Hepatocyte (in vitro differentiated cells): ENCODE measurements around the gene DNAJA4. TPM values are rescaled to one million over a fixed set of nuclear protein-coding genes. Genes with fewer than 3 reads are reported as not detected.

Experiments
- DNase-seq: peaks from one replicate; pipeline ENCODE4 v3.0.0-alpha.2; 2016; ENCODE audit warnings: low spot score
- H2AFZ ChIP-seq: fragments of 200-600 bp; sonication (generic); 2 replicates; pipeline ENCODE4 v1.6.0; 2016; ENCODE audit warnings: antibody characterized with exemption, mild to moderate bottlenecking
- H3K27ac ChIP-seq: fragments of 200-600 bp; sonication (generic); 2 replicates; pipeline ENCODE4 v1.5.1; 2016; ENCODE audit warnings: mild to moderate bottlenecking
- H3K27me3 ChIP-seq: fragments of 200-600 bp; sonication (generic); 2 replicates; pipeline ENCODE4 v1.6.1; 2016
- H3K36me3 ChIP-seq: fragments of 200-600 bp; sonication (generic); replicated peaks from 2 replicates; pipeline ENCODE4 v1.5.1; 2016; ENCODE audit warnings: low read depth; ENCODE audit not compliant: insufficient read depth
- H3K4me1 ChIP-seq: fragments of 200-600 bp; sonication (generic); 2 replicates; pipeline ENCODE4 v1.5.1; 2016; ENCODE audit warnings: mild to moderate bottlenecking, moderate library complexity; ENCODE audit not compliant: insufficient read depth
- H3K4me2 ChIP-seq: fragments of 200-600 bp; sonication (generic); 2 replicates; pipeline ENCODE4 v1.6.0; 2016
- H3K4me3 ChIP-seq: fragments of 200-600 bp; sonication (generic); 2 replicates; pipeline ENCODE4 v1.5.1; 2016; ENCODE audit warnings: mild to moderate bottlenecking
- H3K79me2 ChIP-seq: fragments of 200-600 bp; sonication (generic); 2 replicates; pipeline ENCODE4 v1.6.0; 2017; ENCODE audit warnings: mild to moderate bottlenecking
- H3K9me2 ChIP-seq: fragments of 200-600 bp; sonication (generic); replicated peaks from 2 replicates; pipeline ENCODE4 v1.6.0; 2017; ENCODE audit warnings: mild to moderate bottlenecking; ENCODE audit not compliant: insufficient read depth
- H3K9me3 ChIP-seq: fragments of 200-600 bp; sonication (generic); 2 replicates; pipeline ENCODE4 v1.5.1; 2016; ENCODE audit warnings: low read depth, mild to moderate bottlenecking
- H4K20me1 ChIP-seq: fragments of 200-600 bp; sonication (generic); 2 replicates; pipeline ENCODE4 v1.6.0; 2016; ENCODE audit warnings: mild to moderate bottlenecking; ENCODE audit not compliant: insufficient read depth, poor library complexity, severe bottlenecking
- EZH2 ChIP-seq: fragments of 200-600 bp; sonication (generic); IDR thresholded peaks from 2 replicates; pipeline ENCODE4 v1.6.1; 2016; ENCODE audit warnings: antibody characterized with exemption, mild to moderate bottlenecking, borderline replicate concordance
- EZH2phosphoT487 ChIP-seq: fragments of 200-600 bp; sonication (generic); IDR thresholded peaks from one replicate; pipeline ENCODE4 v1.6.1; 2018; ENCODE audit warnings: antibody characterized with exemption, mild to moderate bottlenecking, low read depth, moderate library complexity; ENCODE audit not compliant: unreplicated experiment, severe bottlenecking
- WGBS: methylation state at CpG from one replicate; pipeline ENCODE4 v1.1.6; 2016; ENCODE audit warnings: low lambda C conversion rate; ENCODE audit errors: missing lambda C conversion rate; 5-methylcytosine and 5-hydroxymethylcytosine counted together
- polyA plus RNA-seq: library from polyadenylated mRNA; unstranded; fragments of >200 nt; fragmentation: Nextera tagmentation; extraction: Ambion mirVana; gene quantifications from 2 replicates; pipeline ENCODE4 v1.2.1, GENCODE V29; 2016
- total RNA-seq: library from RNA; depleted of rRNA; stranded (reverse); fragments of >200 nt; gene quantifications from 2 replicates; pipeline ENCODE4 v1.2.3, GENCODE V29; 2014
- TF ChIP-seq, protein P1 (sequence below): fragments of 200-600 bp; sonication (generic); IDR thresholded peaks from 2 replicates; pipeline ENCODE4 v1.5.1; 2016; ENCODE audit warnings: antibody characterized with exemption, mild to moderate bottlenecking; ENCODE audit not compliant: poor library complexity

The DNAJA4 gene
- total and polyA plus RNA-seq, 2 experiments from 2014 or later = 2.8 to 3.6 TPM

DNA sequence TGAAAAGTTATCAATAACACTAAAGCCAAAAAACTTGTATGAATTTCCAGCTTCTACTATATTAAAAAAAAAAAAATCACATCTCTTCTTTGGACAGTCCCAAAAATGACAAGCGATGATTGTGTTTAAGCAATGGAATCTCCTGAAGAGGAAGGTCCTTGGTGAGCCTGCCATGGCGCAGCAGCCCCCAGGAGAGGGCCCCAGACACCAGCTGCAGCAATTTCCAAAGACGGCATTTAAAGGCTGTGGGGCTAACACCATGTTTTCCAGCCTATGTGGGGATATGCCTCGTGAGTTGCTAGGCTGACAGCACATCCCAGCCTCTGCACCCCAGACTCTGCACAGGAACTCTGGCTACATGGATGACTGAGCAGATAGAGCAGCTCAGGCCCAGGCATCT, 20.4 kb downstream of the DNAJA4 start:
- Histone ChIP-seq H3K27me3 (no peaks in the 10 kb centered on the region), H3K9me2 (no peaks in the 10 kb centered on the region), H3K27ac (no peak overlapping the region), H3K79me2 (no peaks in the 10 kb centered on the region), H4K20me1 (no peaks in the 10 kb centered on the region), H3K36me3 (no peaks in the 10 kb centered on the region), H3K4me1 (no peaks in the 10 kb centered on the region), H3K4me3 (no peak overlapping the region), H3K4me2 (no peak overlapping the region), H2AFZ (no peak overlapping the region), H3K9me3 (no peaks in the 10 kb centered on the region)
- no peak for DNase-seq
- WGBS = 81% methylated on average over 4 of the region's 4 CpGs
- TF ChIP-seq, protein P1, sequence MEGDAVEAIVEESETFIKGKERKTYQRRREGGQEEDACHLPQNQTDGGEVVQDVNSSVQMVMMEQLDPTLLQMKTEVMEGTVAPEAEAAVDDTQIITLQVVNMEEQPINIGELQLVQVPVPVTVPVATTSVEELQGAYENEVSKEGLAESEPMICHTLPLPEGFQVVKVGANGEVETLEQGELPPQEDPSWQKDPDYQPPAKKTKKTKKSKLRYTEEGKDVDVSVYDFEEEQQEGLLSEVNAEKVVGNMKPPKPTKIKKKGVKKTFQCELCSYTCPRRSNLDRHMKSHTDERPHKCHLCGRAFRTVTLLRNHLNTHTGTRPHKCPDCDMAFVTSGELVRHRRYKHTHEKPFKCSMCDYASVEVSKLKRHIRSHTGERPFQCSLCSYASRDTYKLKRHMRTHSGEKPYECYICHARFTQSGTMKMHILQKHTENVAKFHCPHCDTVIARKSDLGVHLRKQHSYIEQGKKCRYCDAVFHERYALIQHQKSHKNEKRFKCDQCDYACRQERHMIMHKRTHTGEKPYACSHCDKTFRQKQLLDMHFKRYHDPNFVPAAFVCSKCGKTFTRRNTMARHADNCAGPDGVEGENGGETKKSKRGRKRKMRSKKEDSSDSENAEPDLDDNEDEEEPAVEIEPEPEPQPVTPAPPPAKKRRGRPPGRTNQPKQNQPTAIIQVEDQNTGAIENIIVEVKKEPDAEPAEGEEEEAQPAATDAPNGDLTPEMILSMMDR = peak; percentile 12
- TF ChIP-seq EZH2phosphoT487 = no peak
- TF ChIP-seq EZH2 = no peak

DNA sequence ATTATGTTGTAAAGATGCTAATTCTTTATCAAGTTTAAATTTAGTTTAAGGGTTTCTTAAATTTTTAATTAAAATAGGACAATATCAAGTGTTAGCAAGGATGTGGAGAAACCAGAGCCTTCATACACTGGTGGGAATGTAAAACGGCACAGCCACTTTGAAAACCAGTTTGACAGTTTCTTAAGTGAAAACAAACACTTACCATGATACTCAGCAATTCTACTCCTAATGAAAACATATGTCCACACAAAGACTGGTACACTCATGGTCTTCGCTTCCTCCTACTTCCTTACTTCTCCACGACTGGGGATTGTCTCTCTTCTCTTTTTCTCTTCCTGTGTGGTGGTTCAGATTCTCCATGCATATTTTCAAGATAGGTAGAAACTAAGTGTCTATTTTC, 25.9 kb downstream of the DNAJA4 start:
- Histone ChIP-seq H3K36me3 (no peaks in the 10 kb centered on the region), H3K4me2 (no peak overlapping the region), H3K79me2 (peaks cover 2% of the 10 kb centered on the region), H2AFZ (no peak overlapping the region), H3K4me3 (no peak overlapping the region), H3K9me2 (no peaks in the 10 kb centered on the region), H4K20me1 (no peaks in the 10 kb centered on the region), H3K4me1 (peaks cover 3% of the 10 kb centered on the region), H3K9me3 (no peaks in the 10 kb centered on the region), H3K27me3 (no peaks in the 10 kb centered on the region), H3K27ac (no peak overlapping the region)
- DNase-seq = no peak
- 91% methylated on average over 3 of the region's 3 CpGs for WGBS
- TF ChIP-seq EZH2 (no peak), EZH2phosphoT487 (no peak)
- TF ChIP-seq, protein P1 = no peak

DNA sequence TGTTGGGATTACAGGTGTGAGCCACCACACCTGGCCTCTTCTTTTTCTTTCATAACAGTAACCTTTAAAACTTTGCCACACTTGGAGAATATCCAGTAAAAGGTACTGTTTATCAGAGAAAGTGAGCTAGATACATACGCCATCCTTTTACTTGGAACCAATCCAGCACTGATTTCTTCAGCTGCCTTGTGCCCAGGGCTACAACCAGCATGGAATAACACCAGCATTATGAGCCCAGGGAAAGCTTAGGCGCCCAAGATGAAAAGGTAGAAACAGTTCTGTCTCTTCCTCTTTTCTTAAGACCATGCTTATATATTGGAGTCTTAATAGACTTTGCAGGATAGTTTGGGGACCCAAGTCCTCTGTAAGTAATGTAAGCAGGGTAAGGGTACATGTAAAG, 26.7 kb downstream of the DNAJA4 start:
- H3K79me2 ChIP-seq = peaks cover 8% of the 10 kb centered on the region
- H3K9me2 ChIP-seq = no peaks in the 10 kb centered on the region
- TF ChIP-seq EZH2phosphoT487 (no peak), EZH2 (no peak)
- TF ChIP-seq, protein P1 = no peak
- no peak for DNase-seq
- H3K9me3 ChIP-seq = no peaks in the 10 kb centered on the region
- 47% methylated on average over 2 of the region's 2 CpGs for WGBS
- H3K36me3 ChIP-seq = no peaks in the 10 kb centered on the region
- H3K4me2 ChIP-seq = no peak overlapping the region
- H3K4me1 ChIP-seq = peaks cover 9% of the 10 kb centered on the region
- no peak overlapping the region for H3K27ac ChIP-seq
- no peak overlapping the region for H2AFZ ChIP-seq
- no peak overlapping the region for H3K4me3 ChIP-seq
- no peaks in the 10 kb centered on the region for H4K20me1 ChIP-seq
- no peaks in the 10 kb centered on the region for H3K27me3 ChIP-seq

DNA sequence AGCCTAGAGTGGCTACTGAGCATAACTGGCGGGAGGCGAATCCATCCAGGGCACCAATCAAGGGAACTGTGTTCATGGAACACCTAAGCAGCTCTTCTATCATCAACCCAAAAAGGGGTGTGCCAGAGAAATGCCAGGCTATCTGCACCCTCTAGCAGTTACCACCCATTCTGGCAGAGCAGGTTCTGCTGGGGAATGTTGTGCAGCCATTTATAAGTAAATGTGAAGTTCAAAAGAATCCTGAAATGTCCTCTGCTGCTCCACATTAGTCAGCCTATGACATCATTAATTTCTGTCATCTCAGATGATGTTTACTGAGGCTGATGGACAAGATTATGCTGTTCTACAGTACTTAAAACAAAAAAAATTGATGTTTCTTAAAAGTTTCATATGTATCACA, 27.3 kb downstream of the DNAJA4 start:
- DNase-seq = no peak
- peaks cover 15% of the 10 kb centered on the region for H3K79me2 ChIP-seq
- no peaks in the 10 kb centered on the region for H3K36me3 ChIP-seq

More for the DNA sequence above, 27.3 kb downstream of the DNAJA4 start:
- WGBS = 94% methylated on average over 2 of the region's 2 CpGs
- Histone ChIP-seq H3K4me1 (peaks cover 9% of the 10 kb centered on the region), H3K27ac (peak overlapping the region; percentile 29), H3K9me3 (no peaks in the 10 kb centered on the region), H4K20me1 (no peaks in the 10 kb centered on the region), H2AFZ (no peak overlapping the region), H3K9me2 (no peaks in the 10 kb centered on the region), H3K4me2 (no peak overlapping the region), H3K4me3 (no peak overlapping the region), H3K27me3 (no peaks in the 10 kb centered on the region)
- TF ChIP-seq EZH2 (no peak), EZH2phosphoT487 (no peak)
- TF ChIP-seq, protein P1 = no peak
